Keratinocyte (primary cell): Measurements from ENCODE around the gene C11orf86.

Experiments used
- CTCF ChIP-seq, 3 experiments: IDR thresholded peaks in 1 of 3; conservative IDR thresholded peaks in 1 of 3; optimal IDR thresholded peaks in 1 of 3; 2 replicates in 2 of 3; 3 replicates in 1 of 3; pipeline versions ENCODE3 to v1.5.1; 2011; ENCODE audit warnings: low read length in 3 of 3, mild to moderate bottlenecking in 3 of 3, moderate library complexity in 2 of 3, control low read depth in 1 of 3, inconsistent platforms in 1 of 3; ENCODE audit not compliant: insufficient read depth in 2 of 3; ENCODE audit errors: extremely low read depth in 1 of 3
- EZH2 ChIP-seq: IDR thresholded peaks from one replicate; pipeline ENCODE4 v1.6.1; 2012; ENCODE audit warnings: inconsistent platforms, mild to moderate bottlenecking, low read length, moderate library complexity

GRCh38 chr11:67014343-67014742, 39.2 kb downstream of the C11orf86 start:
- no peak for TF ChIP-seq CTCF (optimal IDR thresholded peaks at IDR 0.05 in 1 of 3, IDR thresholded peaks at IDR 0.05 in 1 of 3, conservative IDR thresholded peaks at IDR 0.05 in 1 of 3; ENCODE audit: extremely low read depth in 1 of 3, insufficient read depth in 2 of 3, low read length in 3 of 3)
- TF ChIP-seq EZH2: no peak
